ENCODE measurements around the gene MTA1.

DNA sequence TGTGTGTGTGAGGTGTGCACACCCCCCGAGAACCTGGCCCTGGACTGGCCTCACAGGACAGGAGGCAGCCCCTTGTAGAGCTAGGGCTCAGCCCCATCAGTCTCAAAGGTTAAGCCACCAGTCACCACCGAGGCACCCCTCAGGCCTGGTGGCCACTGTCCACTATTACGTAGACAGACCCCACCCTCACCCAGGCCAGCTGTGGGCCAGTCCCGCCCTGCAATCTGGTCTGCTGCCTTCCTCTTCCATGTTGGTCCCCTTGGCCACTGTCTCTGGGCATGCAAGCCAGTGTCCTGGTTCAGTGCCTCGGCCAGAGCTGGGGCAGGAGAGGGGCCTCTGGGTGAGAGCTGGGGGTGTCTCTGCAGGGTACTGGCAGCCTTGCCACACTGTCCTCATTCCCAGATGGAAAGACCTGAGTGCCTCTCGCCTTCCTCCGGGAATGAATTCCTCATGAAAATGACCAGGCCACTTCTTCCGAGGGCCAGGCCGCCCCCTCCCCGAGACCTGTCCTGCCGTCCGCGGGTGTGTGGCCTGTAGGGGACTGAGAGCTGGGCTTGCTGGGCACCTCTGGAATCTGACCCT is 22.2 kb upstream of the MTA1 start:
- TF ChIP-seq TAF1 (IDR thresholded peaks at IDR 0.05; ENCODE audit: borderline replicate concordance, insufficient read depth, low read length): no peak
- TF ChIP-seq, protein P1, sequence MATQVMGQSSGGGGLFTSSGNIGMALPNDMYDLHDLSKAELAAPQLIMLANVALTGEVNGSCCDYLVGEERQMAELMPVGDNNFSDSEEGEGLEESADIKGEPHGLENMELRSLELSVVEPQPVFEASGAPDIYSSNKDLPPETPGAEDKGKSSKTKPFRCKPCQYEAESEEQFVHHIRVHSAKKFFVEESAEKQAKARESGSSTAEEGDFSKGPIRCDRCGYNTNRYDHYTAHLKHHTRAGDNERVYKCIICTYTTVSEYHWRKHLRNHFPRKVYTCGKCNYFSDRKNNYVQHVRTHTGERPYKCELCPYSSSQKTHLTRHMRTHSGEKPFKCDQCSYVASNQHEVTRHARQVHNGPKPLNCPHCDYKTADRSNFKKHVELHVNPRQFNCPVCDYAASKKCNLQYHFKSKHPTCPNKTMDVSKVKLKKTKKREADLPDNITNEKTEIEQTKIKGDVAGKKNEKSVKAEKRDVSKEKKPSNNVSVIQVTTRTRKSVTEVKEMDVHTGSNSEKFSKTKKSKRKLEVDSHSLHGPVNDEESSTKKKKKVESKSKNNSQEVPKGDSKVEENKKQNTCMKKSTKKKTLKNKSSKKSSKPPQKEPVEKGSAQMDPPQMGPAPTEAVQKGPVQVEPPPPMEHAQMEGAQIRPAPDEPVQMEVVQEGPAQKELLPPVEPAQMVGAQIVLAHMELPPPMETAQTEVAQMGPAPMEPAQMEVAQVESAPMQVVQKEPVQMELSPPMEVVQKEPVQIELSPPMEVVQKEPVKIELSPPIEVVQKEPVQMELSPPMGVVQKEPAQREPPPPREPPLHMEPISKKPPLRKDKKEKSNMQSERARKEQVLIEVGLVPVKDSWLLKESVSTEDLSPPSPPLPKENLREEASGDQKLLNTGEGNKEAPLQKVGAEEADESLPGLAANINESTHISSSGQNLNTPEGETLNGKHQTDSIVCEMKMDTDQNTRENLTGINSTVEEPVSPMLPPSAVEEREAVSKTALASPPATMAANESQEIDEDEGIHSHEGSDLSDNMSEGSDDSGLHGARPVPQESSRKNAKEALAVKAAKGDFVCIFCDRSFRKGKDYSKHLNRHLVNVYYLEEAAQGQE (IDR thresholded peaks at IDR 0.05; ENCODE audit: insufficient read depth in 1 of 2, low read depth in 2 of 2, low read length in 2 of 2): no peak

All from PFSK-1 (cell line).